ENCODE results near the gene GRIN3B.

DNA sequence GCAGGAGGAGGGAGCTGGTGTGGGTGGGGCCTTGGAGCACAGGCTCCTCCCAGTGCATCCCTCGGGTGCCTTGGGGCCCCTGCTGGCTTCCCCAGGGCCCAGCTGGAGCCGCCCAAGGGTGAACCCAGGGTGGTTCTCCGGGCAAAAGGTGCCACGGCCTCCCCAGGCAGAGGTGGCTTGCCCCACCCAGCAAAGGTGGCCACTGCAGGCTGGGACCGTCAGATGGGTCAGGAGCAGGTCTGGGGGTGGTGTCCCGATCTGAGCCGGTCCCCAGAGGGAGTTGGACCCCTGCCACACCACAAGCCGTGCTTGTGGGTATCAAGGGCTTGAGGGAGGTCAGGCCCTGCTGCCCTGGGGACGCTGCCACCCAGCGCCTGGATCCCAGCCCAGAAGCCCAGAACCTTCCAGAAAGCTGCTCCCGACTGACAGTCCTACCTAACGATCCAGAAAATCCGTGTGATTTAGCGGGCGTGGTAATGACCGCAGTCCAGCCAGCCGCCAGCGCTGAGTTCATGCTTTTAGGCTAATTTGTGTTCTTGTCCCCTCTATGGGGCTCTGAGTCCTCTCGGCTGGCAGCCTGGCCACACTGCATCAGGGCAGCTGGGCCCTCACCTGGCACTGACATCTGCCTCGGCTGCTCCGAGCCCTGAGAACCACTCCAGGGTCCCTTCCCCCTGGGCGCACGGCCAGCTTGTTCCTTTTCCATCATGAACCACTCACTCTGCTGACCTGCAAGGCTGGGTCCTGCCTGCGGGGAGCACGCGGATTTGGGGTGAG lies 5.0 kb upstream of the GRIN3B start:
- TF ChIP-seq, protein P1, sequence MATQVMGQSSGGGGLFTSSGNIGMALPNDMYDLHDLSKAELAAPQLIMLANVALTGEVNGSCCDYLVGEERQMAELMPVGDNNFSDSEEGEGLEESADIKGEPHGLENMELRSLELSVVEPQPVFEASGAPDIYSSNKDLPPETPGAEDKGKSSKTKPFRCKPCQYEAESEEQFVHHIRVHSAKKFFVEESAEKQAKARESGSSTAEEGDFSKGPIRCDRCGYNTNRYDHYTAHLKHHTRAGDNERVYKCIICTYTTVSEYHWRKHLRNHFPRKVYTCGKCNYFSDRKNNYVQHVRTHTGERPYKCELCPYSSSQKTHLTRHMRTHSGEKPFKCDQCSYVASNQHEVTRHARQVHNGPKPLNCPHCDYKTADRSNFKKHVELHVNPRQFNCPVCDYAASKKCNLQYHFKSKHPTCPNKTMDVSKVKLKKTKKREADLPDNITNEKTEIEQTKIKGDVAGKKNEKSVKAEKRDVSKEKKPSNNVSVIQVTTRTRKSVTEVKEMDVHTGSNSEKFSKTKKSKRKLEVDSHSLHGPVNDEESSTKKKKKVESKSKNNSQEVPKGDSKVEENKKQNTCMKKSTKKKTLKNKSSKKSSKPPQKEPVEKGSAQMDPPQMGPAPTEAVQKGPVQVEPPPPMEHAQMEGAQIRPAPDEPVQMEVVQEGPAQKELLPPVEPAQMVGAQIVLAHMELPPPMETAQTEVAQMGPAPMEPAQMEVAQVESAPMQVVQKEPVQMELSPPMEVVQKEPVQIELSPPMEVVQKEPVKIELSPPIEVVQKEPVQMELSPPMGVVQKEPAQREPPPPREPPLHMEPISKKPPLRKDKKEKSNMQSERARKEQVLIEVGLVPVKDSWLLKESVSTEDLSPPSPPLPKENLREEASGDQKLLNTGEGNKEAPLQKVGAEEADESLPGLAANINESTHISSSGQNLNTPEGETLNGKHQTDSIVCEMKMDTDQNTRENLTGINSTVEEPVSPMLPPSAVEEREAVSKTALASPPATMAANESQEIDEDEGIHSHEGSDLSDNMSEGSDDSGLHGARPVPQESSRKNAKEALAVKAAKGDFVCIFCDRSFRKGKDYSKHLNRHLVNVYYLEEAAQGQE (IDR thresholded peaks at IDR 0.05; ENCODE audit: insufficient read depth in 1 of 2, low read depth in 2 of 2, low read length in 2 of 2): no peak
- no peak for TF ChIP-seq TAF1 (IDR thresholded peaks at IDR 0.05; ENCODE audit: borderline replicate concordance, insufficient read depth, low read length)
